ENCODE measurements around the gene HCK. TPM values are rescaled to one million over a fixed set of nuclear protein-coding genes. Genes with fewer than 3 reads are reported as not detected.

HCK gene
- total RNA-seq, 2 donors from 2014 or later = 2.1 to 4.3 TPM

DNA sequence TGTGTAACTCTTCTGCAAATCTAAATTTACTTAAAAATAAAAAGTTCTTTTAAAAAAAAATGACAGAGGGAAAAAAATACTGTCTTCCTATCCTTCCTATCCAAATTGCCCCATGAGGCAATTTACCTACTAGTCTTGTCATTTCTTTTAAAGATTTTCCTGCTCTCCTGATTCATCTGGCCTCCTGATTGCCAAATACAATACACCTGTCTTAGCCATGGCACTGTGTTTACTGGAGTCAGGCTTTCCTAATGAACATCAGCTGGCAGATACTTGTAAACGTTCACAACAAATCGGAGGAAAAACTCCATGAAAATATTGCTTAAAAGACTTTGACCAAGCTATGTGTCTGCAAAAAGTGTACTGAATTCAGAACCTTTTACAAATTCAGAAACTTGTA is 78.9 kb downstream of the HCK start:
- Histone ChIP-seq H3K36me3 (replicated peaks in 1 of 2; ENCODE audit: insufficient read depth in 1 of 2, low read depth in 2 of 2) (no peaks in the 10 kb centered on the region), H3K27me3 (no peaks in the 10 kb centered on the region), H3K4me1 (no peaks in the 10 kb centered on the region), H3K9me3 (no peaks in the 10 kb centered on the region), H3K27ac (no peak overlapping the region), H3K4me3 (no peak overlapping the region)
- DNase-seq (no peak), ATAC-seq (no peak)
- no peak for TF ChIP-seq POLR2A (IDR thresholded peaks at IDR 0.05)
- TF ChIP-seq, protein P1, sequence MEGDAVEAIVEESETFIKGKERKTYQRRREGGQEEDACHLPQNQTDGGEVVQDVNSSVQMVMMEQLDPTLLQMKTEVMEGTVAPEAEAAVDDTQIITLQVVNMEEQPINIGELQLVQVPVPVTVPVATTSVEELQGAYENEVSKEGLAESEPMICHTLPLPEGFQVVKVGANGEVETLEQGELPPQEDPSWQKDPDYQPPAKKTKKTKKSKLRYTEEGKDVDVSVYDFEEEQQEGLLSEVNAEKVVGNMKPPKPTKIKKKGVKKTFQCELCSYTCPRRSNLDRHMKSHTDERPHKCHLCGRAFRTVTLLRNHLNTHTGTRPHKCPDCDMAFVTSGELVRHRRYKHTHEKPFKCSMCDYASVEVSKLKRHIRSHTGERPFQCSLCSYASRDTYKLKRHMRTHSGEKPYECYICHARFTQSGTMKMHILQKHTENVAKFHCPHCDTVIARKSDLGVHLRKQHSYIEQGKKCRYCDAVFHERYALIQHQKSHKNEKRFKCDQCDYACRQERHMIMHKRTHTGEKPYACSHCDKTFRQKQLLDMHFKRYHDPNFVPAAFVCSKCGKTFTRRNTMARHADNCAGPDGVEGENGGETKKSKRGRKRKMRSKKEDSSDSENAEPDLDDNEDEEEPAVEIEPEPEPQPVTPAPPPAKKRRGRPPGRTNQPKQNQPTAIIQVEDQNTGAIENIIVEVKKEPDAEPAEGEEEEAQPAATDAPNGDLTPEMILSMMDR (IDR thresholded peaks at IDR 0.05) = no peak
- intact Hi-C loops (cut with DNase I) = no loop called here
- 15 to 76% methylated on average over 2 of the region's 2 CpGs for WGBS, 2 donors

DNA sequence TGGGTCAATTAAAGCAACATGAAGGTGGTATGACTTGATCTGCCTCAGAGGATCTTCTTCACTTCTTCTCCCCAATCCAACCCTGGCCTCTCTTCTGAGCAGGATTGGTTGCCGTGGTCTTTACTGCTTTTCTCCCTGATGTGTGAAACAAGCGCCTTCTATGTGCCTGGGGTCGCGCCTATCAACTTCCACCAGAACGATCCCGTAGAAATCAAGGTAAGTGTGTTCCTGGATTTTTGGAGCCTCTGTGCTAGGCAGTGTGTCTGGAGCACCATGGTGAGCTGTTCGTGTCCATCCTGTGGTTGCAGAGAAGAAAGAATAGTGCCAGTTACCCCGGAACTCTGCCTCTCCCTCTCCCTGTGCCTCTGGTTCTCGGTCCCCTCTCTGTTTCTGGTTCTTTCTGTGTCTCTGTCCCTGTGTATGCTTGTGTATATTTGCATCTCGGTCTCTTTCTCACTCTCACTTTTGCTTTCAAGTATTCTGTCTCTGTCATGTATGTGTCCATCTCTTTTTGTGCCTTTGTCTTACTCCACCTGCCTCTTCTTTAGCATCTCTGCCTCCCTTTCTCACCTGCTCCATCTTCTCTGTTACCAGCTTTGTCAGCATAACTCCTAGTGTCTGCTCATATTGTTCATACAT is 81.0 kb downstream of the HCK start:
- Histone ChIP-seq H3K36me3 (replicated peaks in 1 of 2; ENCODE audit: insufficient read depth in 1 of 2, low read depth in 2 of 2) (peaks cover 0 to 7% of the 10 kb centered on the region in 2 donors), H3K27ac (no peak overlapping the region), H3K27me3 (no peaks in the 10 kb centered on the region), H3K4me1 (no peaks in the 10 kb centered on the region), H3K4me3 (no peak overlapping the region), H3K9me3 (no peaks in the 10 kb centered on the region)
- WGBS, 2 donors = 94 to 98% methylated on average over 10 of the region's 10 CpGs
- TF ChIP-seq, protein P1 (IDR thresholded peaks at IDR 0.05) = no peak
- TF ChIP-seq POLR2A (IDR thresholded peaks at IDR 0.05) = no peak
- DNase-seq (no peak), ATAC-seq (no peak)
- intact Hi-C loops (cut with DNase I) = no loop called here

GRCh38 chr20:32134026-32134425 is 82.0 kb downstream of the HCK start:
- Histone ChIP-seq H3K36me3 (replicated peaks in 1 of 2; ENCODE audit: insufficient read depth in 1 of 2, low read depth in 2 of 2) (peaks cover 0 to 8% of the 10 kb centered on the region in 2 donors), H3K4me3 (no peak overlapping the region), H3K27me3 (no peaks in the 10 kb centered on the region), H3K27ac (no peak overlapping the region), H3K4me1 (no peaks in the 10 kb centered on the region), H3K9me3 (no peaks in the 10 kb centered on the region)
- no peak for TF ChIP-seq POLR2A (IDR thresholded peaks at IDR 0.05)
- TF ChIP-seq, protein P1 (IDR thresholded peaks at IDR 0.05) = no peak
- no peak for DNase-seq
- WGBS, 2 donors = 87 to 98% methylated on average over 5 of the region's 5 CpGs
- ATAC-seq = no peak
- intact Hi-C loops (cut with DNase I) = no loop called here

GRCh38 chr20:32135983-32136515 is 84.0 kb downstream of the HCK start:
- Histone ChIP-seq H3K27me3 (no peaks in the 10 kb centered on the region), H3K4me1 (no peaks in the 10 kb centered on the region), H3K4me3 (no peak overlapping the region), H3K27ac (no peak overlapping the region), H3K36me3 (replicated peaks in 1 of 2; ENCODE audit: insufficient read depth in 1 of 2, low read depth in 2 of 2) (peaks cover 0 to 18% of the 10 kb centered on the region in 2 donors), H3K9me3 (no peaks in the 10 kb centered on the region)
- WGBS, 2 donors = 75 to 85% methylated on average over 3 of the region's 3 CpGs
- no peak for TF ChIP-seq POLR2A (IDR thresholded peaks at IDR 0.05)
- TF ChIP-seq, protein P1 (IDR thresholded peaks at IDR 0.05) = no peak
- DNase-seq (no peak), ATAC-seq (no peak)
- intact Hi-C loops (cut with DNase I) = no loop called here

- Histone ChIP-seq H3K27ac (no peak overlapping the region), H3K27me3 (no peaks in the 10 kb centered on the region), H3K9me3 (no peaks in the 10 kb centered on the region), H3K36me3 (replicated peaks in 1 of 2; ENCODE audit: insufficient read depth in 1 of 2, low read depth in 2 of 2) (peaks cover 0 to 40% of the 10 kb centered on the region in 2 donors), H3K4me1 (no peaks in the 10 kb centered on the region), H3K4me3 (no peak overlapping the region)
- intact Hi-C loops (cut with DNase I) = no loop called here
- ATAC-seq = no peak
- TF ChIP-seq, protein P1 (IDR thresholded peaks at IDR 0.05) = no peak
- no peak for TF ChIP-seq POLR2A (IDR thresholded peaks at IDR 0.05)
- WGBS, 2 donors = 91 to 98% methylated on average over 8 of the region's 8 CpGs
- DNase-seq = no peak
These were observed 86.9 kb downstream of the HCK start for GRCh38 chr20:32138921-32139320.

Measured in body of pancreas (tissue), 4 donors.